HCT116 (cell line): ENCODE measurements around the gene NUBPL. TPM values are rescaled to one million over a fixed set of nuclear protein-coding genes. Genes with fewer than 3 reads are reported as not detected.

Experiments used
- ATAC-seq: fragments of 200-7000 bp; cut with Tn5 transposase; 2 replicates; pipeline ENCODE4 v1.9.1; 2020; ENCODE audit warnings: mild to moderate bottlenecking, moderate library complexity
- BruUV-seq: library from RNA; stranded (reverse); fragments of 400-500 nt; replicated peaks from 2 replicates; lab custom pipeline; 2021; lab: Mats Ljungman, UMichigan
- CTCF ChIA-PET: fragments of 300-600 bp; sonication (Branson Sonifier 250); formaldehyde crosslinking; loops from one replicate; lab custom pipeline; 2021; ENCODE audit warnings: antibody characterized with exemption; lab: Charles Lee
- POLR2A ChIA-PET: fragments of 300-600, 350-600 bp; sonication (Branson Sonifier 250); formaldehyde crosslinking; loops from one replicate; lab custom pipeline; 2021; ENCODE audit warnings: antibody characterized with exemption; lab: Charles Lee
- RAD21 ChIA-PET, 2 experiments: fragments of 300-600 bp; sonication (Branson Sonifier 250); formaldehyde crosslinking; loops; one replicate each; lab custom pipeline; 2023; ENCODE audit warnings: low total read pairs in 2 of 2; ENCODE audit not compliant: uncharacterized antibody in 2 of 2, unreplicated experiment in 2 of 2, low non-redundant PET in 1 of 2; lab: Charles Lee
- DNase-seq: peaks from one replicate; pipeline ENCODE4 v3.0.0-alpha.2; 2010; ENCODE audit warnings: low read depth, low spot score
- H2AFZ ChIP-seq: fragments of 200-600 bp; shearing (Covaris generic), sonication (generic); 2 replicates; pipeline ENCODE4 v1.6.1; 2017; ENCODE audit warnings: low read depth, mixed run types, mixed read lengths, antibody characterized with exemption, low read length; ENCODE audit not compliant: poor library complexity, severe bottlenecking
- H3K27ac ChIP-seq: 2 replicates; pipeline ENCODE4 v1.5.1; 2012; ENCODE audit warnings: low read depth, low read length
- H3K27me3 ChIP-seq: fragments of 200-600 bp; sonication (generic); 2 replicates; pipeline ENCODE4 v1.6.1; 2016; ENCODE audit warnings: mixed run types, low read length, mixed read lengths; ENCODE audit not compliant: insufficient read depth
- H3K36me3 ChIP-seq, 2 experiments: fragments of 200-500 bp in 1 of 2; fragments of 200-600 bp in 1 of 2; sonication (Bioruptor generic) in 1 of 2; sonication (generic) in 1 of 2; 2 replicates each; pipeline versions ENCODE4 v1.5.1 to v1.6.1; 2014 to 2016; ENCODE audit warnings: low read length in 2 of 2, inconsistent platforms in 1 of 2, mixed read lengths in 1 of 2, mixed run types in 1 of 2; ENCODE audit not compliant: insufficient read depth in 2 of 2, control insufficient read depth in 1 of 2
- H3K4me1 ChIP-seq, 2 experiments: fragments of 200-600 bp in 1 of 2; sonication (generic) in 1 of 2; 2 replicates each; pipeline versions ENCODE4 v1.5.1 to v1.6.1; 2012 to 2017; ENCODE audit warnings: low read length in 2 of 2, inconsistent platforms in 1 of 2, mild to moderate bottlenecking in 1 of 2, mixed read lengths in 1 of 2, mixed run types in 1 of 2, moderate library complexity in 1 of 2; ENCODE audit not compliant: insufficient read depth in 2 of 2, control insufficient read depth in 1 of 2
- H3K4me2 ChIP-seq: fragments of 200-600 bp; sonication (generic); 2 replicates; pipeline ENCODE4 v1.6.1; 2017; ENCODE audit warnings: mixed run types, low read length, mixed read lengths
- H3K4me3 ChIP-seq, 2 experiments: fragments of 200-600 bp in 1 of 2; sonication (generic) in 1 of 2; replicated peaks in 1 of 2; 2 replicates each; pipeline ENCODE4 v1.5.1; 2011 to 2016; ENCODE audit warnings: low read length in 2 of 2, control low read depth in 1 of 2, low read depth in 1 of 2, mild to moderate bottlenecking in 1 of 2, mixed read lengths in 1 of 2, mixed run types in 1 of 2
- H3K79me2 ChIP-seq: fragments of 200-600 bp; sonication (generic); 2 replicates; pipeline ENCODE4 v1.6.1; 2017; ENCODE audit warnings: mild to moderate bottlenecking, mixed run types, low read length, moderate library complexity, mixed read lengths; ENCODE audit not compliant: insufficient read depth
- H3K9ac ChIP-seq: fragments of 200-600 bp; sonication (generic); 2 replicates; pipeline ENCODE4 v1.6.1; 2016; ENCODE audit warnings: low read length, mixed read lengths
- H3K9me2 ChIP-seq: fragments of 200-600 bp; sonication (generic), shearing (Covaris generic); 2 replicates; pipeline ENCODE4 v1.6.1; 2017; ENCODE audit warnings: mixed run types, mild to moderate bottlenecking, moderate library complexity; ENCODE audit not compliant: insufficient read depth
- H3K9me3 ChIP-seq, 2 experiments: fragments of 200-500 bp in 1 of 2; fragments of 200-600 bp in 1 of 2; sonication (Bioruptor generic) in 1 of 2; sonication (generic) in 1 of 2; 2 replicates each; pipeline ENCODE4 v1.6.1; 2014 to 2017; ENCODE audit warnings: low read length in 2 of 2, mixed read lengths in 2 of 2, inconsistent platforms in 1 of 2, low read depth in 1 of 2, mild to moderate bottlenecking in 1 of 2, mixed run types in 1 of 2, moderate library complexity in 1 of 2; ENCODE audit not compliant: control insufficient read depth in 1 of 2, insufficient read depth in 1 of 2
- H4K20me1 ChIP-seq: fragments of 200-600 bp; sonication (generic), shearing (Covaris generic); 2 replicates; pipeline ENCODE4 v1.6.1; 2017; ENCODE audit warnings: mixed run types, mild to moderate bottlenecking, moderate library complexity; ENCODE audit not compliant: insufficient read depth
- ATF3 ChIP-seq: IDR thresholded peaks from 2 replicates; pipeline ENCODE4 v1.6.1; 2012
- CBX3 ChIP-seq: IDR thresholded peaks from 2 replicates; pipeline ENCODE4 v1.6.1; 2012; ENCODE audit warnings: low read depth
- CEBPB ChIP-seq: IDR thresholded peaks from 2 replicates; pipeline ENCODE4 v1.6.1; 2012; ENCODE audit warnings: low read depth
- REST ChIP-seq: IDR thresholded peaks from 2 replicates; pipeline ENCODE4 v1.6.1; 2012; ENCODE audit warnings: low read depth
- SRF ChIP-seq: IDR thresholded peaks from 2 replicates; pipeline ENCODE4 v1.6.1; 2012; ENCODE audit warnings: low read depth
- TCF7L2 ChIP-seq: IDR thresholded peaks from 2 replicates; pipeline ENCODE4 v1.7.0; 2011; ENCODE audit warnings: borderline replicate concordance, inconsistent platforms; ENCODE audit not compliant: insufficient read depth, insufficient read length; ENCODE audit errors: extremely low read depth
- intact Hi-C: fragments of 100-400 bp; cut with micrococcal nuclease; formaldehyde crosslinking; loops from 2 replicates; pipeline ENCODE4 v1.10.0; 2022
- total RNA-seq: library from RNA; stranded (reverse); gene quantifications from one replicate; pipeline ENCODE4 v1.2.1, GENCODE V29; 2021; ENCODE audit not compliant: unreplicated experiment

The NUBPL gene
- total RNA-seq, 1 experiment from 2014 or later, result 11.3 TPM

GRCh38 chr14:31854508-31855075, 293.4 kb downstream of the NUBPL start:
- ATAC-seq (no peak), DNase-seq (no peak)
- TF ChIP-seq CEBPB (no peak), TCF7L2 (no peak), ATF3 (no peak), REST (no peak), CBX3 (no peak), SRF (no peak)
- H3K9ac ChIP-seq, result no peak overlapping the region
- no peaks in the 10 kb centered on the region for H3K79me2 ChIP-seq
- no peak overlapping the region for H2AFZ ChIP-seq
- H3K4me2 ChIP-seq, result no peak overlapping the region
- ChIA-PET RAD21 (no interaction called here), CTCF (no interaction called here), POLR2A (no interaction called here)
- BruUV-seq, result no TSS peak
- H3K4me1 ChIP-seq, result no peaks in the 10 kb centered on the region
- intact Hi-C loops, result no loop called here
- no peaks in the 10 kb centered on the region for H3K36me3 ChIP-seq
- H3K9me2 ChIP-seq, result no peaks in the 10 kb centered on the region
- no peaks in the 10 kb centered on the region for H4K20me1 ChIP-seq
- H3K27ac ChIP-seq, result no peak overlapping the region
- no peaks in the 10 kb centered on the region for H3K27me3 ChIP-seq
- H3K9me3 ChIP-seq, result no peaks in the 10 kb centered on the region
- no peak overlapping the region for H3K4me3 ChIP-seq
